ENCODE results near the gene HMHB1.

DNA sequence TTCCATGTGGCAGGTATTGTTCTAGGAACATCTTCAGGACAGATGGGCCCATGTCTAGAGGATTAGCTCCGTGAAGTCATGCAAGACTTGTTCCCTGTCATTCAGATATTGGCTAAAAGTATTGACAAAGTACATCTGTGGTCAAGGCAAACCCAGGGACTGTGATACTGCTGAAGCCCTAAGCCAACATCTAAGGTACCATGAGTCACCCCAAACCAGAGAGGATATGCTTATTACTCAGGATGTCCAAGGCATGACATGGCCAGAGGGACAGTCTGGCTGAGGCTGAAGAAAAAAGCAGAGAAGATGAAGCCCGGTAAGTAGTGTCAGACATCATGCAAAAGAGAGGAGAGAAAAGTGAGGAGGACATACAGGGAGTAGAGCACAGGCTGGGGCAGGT is 31.0 kb downstream of the HMHB1 start:
- no peak for TF ChIP-seq EZH2 (IDR thresholded peaks at IDR 0.05; ENCODE audit: low read length)
- TF ChIP-seq, protein P1, sequence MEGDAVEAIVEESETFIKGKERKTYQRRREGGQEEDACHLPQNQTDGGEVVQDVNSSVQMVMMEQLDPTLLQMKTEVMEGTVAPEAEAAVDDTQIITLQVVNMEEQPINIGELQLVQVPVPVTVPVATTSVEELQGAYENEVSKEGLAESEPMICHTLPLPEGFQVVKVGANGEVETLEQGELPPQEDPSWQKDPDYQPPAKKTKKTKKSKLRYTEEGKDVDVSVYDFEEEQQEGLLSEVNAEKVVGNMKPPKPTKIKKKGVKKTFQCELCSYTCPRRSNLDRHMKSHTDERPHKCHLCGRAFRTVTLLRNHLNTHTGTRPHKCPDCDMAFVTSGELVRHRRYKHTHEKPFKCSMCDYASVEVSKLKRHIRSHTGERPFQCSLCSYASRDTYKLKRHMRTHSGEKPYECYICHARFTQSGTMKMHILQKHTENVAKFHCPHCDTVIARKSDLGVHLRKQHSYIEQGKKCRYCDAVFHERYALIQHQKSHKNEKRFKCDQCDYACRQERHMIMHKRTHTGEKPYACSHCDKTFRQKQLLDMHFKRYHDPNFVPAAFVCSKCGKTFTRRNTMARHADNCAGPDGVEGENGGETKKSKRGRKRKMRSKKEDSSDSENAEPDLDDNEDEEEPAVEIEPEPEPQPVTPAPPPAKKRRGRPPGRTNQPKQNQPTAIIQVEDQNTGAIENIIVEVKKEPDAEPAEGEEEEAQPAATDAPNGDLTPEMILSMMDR (optimal IDR thresholded peaks at IDR 0.05 in 1 of 3, IDR thresholded peaks at IDR 0.05 in 1 of 3, conservative IDR thresholded peaks at IDR 0.05 in 1 of 3; ENCODE audit: extremely low read depth in 1 of 3, insufficient read depth in 2 of 3, low read length in 3 of 3): no peak

All from keratinocyte (primary cell).